H9 (cell line): ENCODE measurements around the gene CSRNP3. TPM values are rescaled to one million over a fixed set of nuclear protein-coding genes. Genes with fewer than 3 reads are reported as not detected.

ENCODE experiments used
- DNase-seq: peaks from one replicate; pipeline ENCODE4 v3.0.0-alpha.2; 2017
- H2AFZ ChIP-seq: one replicate; pipeline ENCODE4 v1.6.1; 2013; ENCODE audit warnings: mild to moderate bottlenecking, low read length, control low read depth, moderate library complexity
- H2AK5ac ChIP-seq: 2 replicates; pipeline ENCODE4 v1.6.1; 2013; ENCODE audit warnings: low read length, control low read depth, mixed read lengths; ENCODE audit not compliant: insufficient read length
- H2BK120ac ChIP-seq: one replicate; pipeline ENCODE4 v1.6.1; 2013; ENCODE audit warnings: low read depth, mild to moderate bottlenecking, low read length, control low read depth, inconsistent platforms; ENCODE audit not compliant: poor library complexity, severe bottlenecking
- H2BK12ac ChIP-seq: 2 replicates; pipeline ENCODE4 v1.6.1; 2013; ENCODE audit warnings: low read length, control low read depth, mixed read lengths, low read depth; ENCODE audit not compliant: insufficient read length
- H2BK15ac ChIP-seq: 2 replicates; pipeline ENCODE4 v1.6.1; 2013; ENCODE audit warnings: low read depth, low read length, control low read depth
- H2BK20ac ChIP-seq: one replicate; pipeline ENCODE4 v1.6.1; 2013; ENCODE audit warnings: low read depth, mild to moderate bottlenecking, low read length, control low read depth, inconsistent platforms; ENCODE audit not compliant: poor library complexity, severe bottlenecking
- H2BK5ac ChIP-seq: 2 replicates; pipeline ENCODE4 v1.6.1; 2013; ENCODE audit warnings: low read length, control low read depth, mixed read lengths; ENCODE audit not compliant: insufficient read length
- H3K14ac ChIP-seq: 2 replicates; pipeline ENCODE4 v1.6.1; 2013; ENCODE audit warnings: low read length, control low read depth; ENCODE audit not compliant: insufficient read depth
- H3K18ac ChIP-seq: 2 replicates; pipeline ENCODE4 v1.6.1; 2013; ENCODE audit warnings: low read depth, mild to moderate bottlenecking, mixed read lengths, low read length, control low read depth; ENCODE audit not compliant: insufficient read length
- H3K23ac ChIP-seq: 2 replicates; pipeline ENCODE4 v1.6.1; 2013; ENCODE audit warnings: low read length, control low read depth, mixed read lengths, low read depth; ENCODE audit not compliant: insufficient read length
- H3K23me2 ChIP-seq: 2 replicates; pipeline ENCODE4 v1.6.1; 2013; ENCODE audit warnings: low read depth, mild to moderate bottlenecking, mixed read lengths, low read length, control low read depth; ENCODE audit not compliant: insufficient read length, poor library complexity, severe bottlenecking
- H3K27ac ChIP-seq: 2 replicates; pipeline ENCODE4 v1.5.1; 2013; ENCODE audit warnings: low read length, control low read depth, mixed read lengths, low read depth; ENCODE audit not compliant: insufficient read length
- H3K27me3 ChIP-seq: 2 replicates; pipeline ENCODE4 v1.6.1; 2013; ENCODE audit warnings: low read length, control low read depth, inconsistent platforms; ENCODE audit not compliant: insufficient read depth
- H3K4ac ChIP-seq: 2 replicates; pipeline ENCODE4 v1.6.1; 2013; ENCODE audit warnings: low read depth, mild to moderate bottlenecking, control low read depth, inconsistent platforms, low read length, moderate library complexity
- H3K4me1 ChIP-seq: 2 replicates; pipeline ENCODE4 v1.6.1; 2013; ENCODE audit warnings: low read length, control low read depth, inconsistent platforms; ENCODE audit not compliant: insufficient read depth
- H3K4me2 ChIP-seq: 2 replicates; pipeline ENCODE4 v1.6.1; 2013; ENCODE audit warnings: low read length, control low read depth, mixed read lengths; ENCODE audit not compliant: insufficient read length, insufficient read depth
- H3K56ac ChIP-seq: 2 replicates; pipeline ENCODE4 v1.6.1; 2013; ENCODE audit warnings: low read depth, mild to moderate bottlenecking, mixed read lengths, low read length, control low read depth; ENCODE audit not compliant: insufficient read length
- H3K79me1 ChIP-seq: 2 replicates; pipeline ENCODE4 v1.6.1; 2013; ENCODE audit warnings: low read depth, mild to moderate bottlenecking, moderate library complexity, low read length, control low read depth, inconsistent platforms; ENCODE audit not compliant: insufficient read depth, poor library complexity, severe bottlenecking
- H3K79me2 ChIP-seq: 2 replicates; pipeline ENCODE4 v1.6.1; 2013; ENCODE audit warnings: low read length, control low read depth, inconsistent platforms; ENCODE audit not compliant: insufficient read depth
- H3K9ac ChIP-seq: 2 replicates; pipeline ENCODE4 v1.6.1; 2013; ENCODE audit warnings: low read length, control low read depth, mixed read lengths; ENCODE audit not compliant: insufficient read length; ENCODE audit errors: extremely low read depth
- H3K9me3 ChIP-seq: one replicate; pipeline ENCODE4 v1.6.1; 2013; ENCODE audit warnings: low read depth, low read length, inconsistent platforms; ENCODE audit not compliant: control insufficient read depth
- H3T11ph ChIP-seq: one replicate; pipeline ENCODE4 v1.6.1; 2013; ENCODE audit warnings: mild to moderate bottlenecking, low read length, control low read depth, inconsistent platforms
- H4K20me1 ChIP-seq: one replicate; pipeline ENCODE4 v1.6.1; 2013; ENCODE audit not compliant: control insufficient read depth, insufficient read length, insufficient read depth
- H4K5ac ChIP-seq: 2 replicates; pipeline ENCODE4 v1.6.1; 2013; ENCODE audit warnings: low read depth, mild to moderate bottlenecking, mixed read lengths, low read length, control low read depth; ENCODE audit not compliant: insufficient read length
- H4K8ac ChIP-seq: replicated peaks from 2 replicates; pipeline ENCODE4 v1.6.1; 2013; ENCODE audit warnings: low read length, control low read depth, mixed read lengths, low read depth; ENCODE audit not compliant: insufficient read length
- H4K91ac ChIP-seq: 2 replicates; pipeline ENCODE4 v1.6.1; 2013; ENCODE audit warnings: low read depth, mild to moderate bottlenecking, moderate library complexity, mixed read lengths, low read length, control low read depth; ENCODE audit not compliant: insufficient read length
- H3K27ac Mint-ChIP-seq, 3 experiments: 2 replicates in 2 of 3; 3 replicates in 1 of 3; pipeline ENCODE4 v1.8.0; 2020 to 2021; ENCODE audit warnings: mixed read lengths in 3 of 3, mild to moderate bottlenecking in 1 of 3, moderate library complexity in 1 of 3
- H3K27me3 Mint-ChIP-seq: 2 replicates; pipeline ENCODE4 v1.8.0; 2021; ENCODE audit warnings: low read depth, mild to moderate bottlenecking, moderate library complexity, mixed read lengths
- H3K36me3 Mint-ChIP-seq, 3 experiments: 2 replicates in 2 of 3; 3 replicates in 1 of 3; pipeline ENCODE4 v1.8.0; 2020 to 2021; ENCODE audit warnings: low read depth in 3 of 3, mixed read lengths in 3 of 3; ENCODE audit not compliant: insufficient read depth in 1 of 3
- H3K4me1 Mint-ChIP-seq, 2 experiments: 2 replicates each; pipeline ENCODE4 v1.8.0; 2020; ENCODE audit warnings: mixed read lengths in 2 of 2
- H3K4me3 Mint-ChIP-seq, 2 experiments: 2 replicates in 1 of 2; 3 replicates in 1 of 2; pipeline ENCODE4 v1.8.0; 2020 to 2021; ENCODE audit warnings: mild to moderate bottlenecking in 2 of 2, mixed read lengths in 2 of 2, moderate library complexity in 1 of 2
- H3K9me3 Mint-ChIP-seq, 2 experiments: 2 replicates in 1 of 2; 3 replicates in 1 of 2; pipeline ENCODE4 v1.8.0; 2020; ENCODE audit warnings: mild to moderate bottlenecking in 2 of 2, mixed read lengths in 2 of 2, moderate library complexity in 1 of 2
- WGBS: extraction: QIAGEN DNeasy Blood & Tissue Kit; methylation state at CpG from one replicate; pipeline ENCODE4 v1.1.7; 2013; ENCODE audit warnings: missing lambda C conversion rate, low lambda C conversion rate, mixed read lengths; ENCODE audit not compliant: insufficient read length; ENCODE audit errors: extremely low coverage; 5-methylcytosine and 5-hydroxymethylcytosine counted together
- total RNA-seq: library from RNA; stranded (reverse); gene quantifications from 2 replicates; pipeline ENCODE4 v1.2.1, GENCODE V29; 2021
- TF ChIP-seq, protein P1 (sequence below): fragments of 200-600 bp; sonication (generic); conservative IDR thresholded peaks from 3 replicates; pipeline ENCODE4 v1.8.0; 2021; ENCODE audit warnings: antibody characterized with exemption, mild to moderate bottlenecking

Gene CSRNP3
- total RNA-seq, 1 experiment from 2014 or later = 3.6 TPM

DNA sequence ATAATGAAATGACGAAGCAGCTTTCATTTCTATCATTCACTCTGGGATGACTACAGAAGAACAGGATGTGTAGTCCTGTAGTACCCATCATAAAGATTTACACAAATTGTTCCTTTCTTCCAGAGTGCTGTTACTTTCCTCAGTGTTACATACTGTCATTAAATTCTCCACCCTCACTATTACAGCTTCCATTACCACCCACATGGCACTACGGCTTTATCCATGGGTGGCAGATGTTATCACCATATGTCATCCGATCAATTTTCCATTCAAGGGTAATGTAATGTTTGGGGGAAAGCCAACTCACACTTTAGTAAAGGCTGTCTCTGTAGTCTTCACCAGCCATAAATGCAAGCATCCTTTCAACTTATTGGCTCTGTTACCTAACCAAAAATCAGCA, 7.1 kb upstream of the CSRNP3 start:
- H3K4me3 Mint-ChIP-seq = no peak overlapping the region

More for the DNA sequence above, 7.1 kb upstream of the CSRNP3 start:
- Histone ChIP-seq H3K23ac (no peak overlapping the region), H2AK5ac (no peak overlapping the region), H3K4me2 (no peak overlapping the region), H2BK15ac (no peak overlapping the region), H3K9ac (no peak overlapping the region), H3K23me2 (no peaks in the 10 kb centered on the region), H4K91ac (no peak overlapping the region), H3K18ac (no peak overlapping the region), H2BK20ac (no peak overlapping the region), H4K5ac (no peak overlapping the region), H2BK120ac (no peak overlapping the region), H3K79me2 (no peaks in the 10 kb centered on the region), H4K20me1 (no peaks in the 10 kb centered on the region), H3K27me3 (no peaks in the 10 kb centered on the region), H3K79me1 (no peaks in the 10 kb centered on the region), H3K4me1 (no peaks in the 10 kb centered on the region), H3K9me3 (no peaks in the 10 kb centered on the region), H4K8ac (no peak overlapping the region), H3K4ac (no peak overlapping the region), H2BK12ac (no peak overlapping the region), H3K56ac (no peak overlapping the region), H3K27ac (no peak overlapping the region), H3T11ph (no peak overlapping the region), H2BK5ac (no peak overlapping the region), H2AFZ (no peak overlapping the region), H3K14ac (no peak overlapping the region)
- WGBS = no CpG with 5 or more reads among the region's 3 CpGs
- Mint-ChIP-seq H3K27me3 (no peaks in the 10 kb centered on the region), H3K36me3 (no peaks in the 10 kb centered on the region), H3K4me1 (no peaks in the 10 kb centered on the region), H3K27ac (no peak overlapping the region), H3K9me3 (peaks cover 0 to 2% of the 10 kb centered on the region in 2 experiments; a peak in 1 of 5 replicates)
- TF ChIP-seq, protein P1, sequence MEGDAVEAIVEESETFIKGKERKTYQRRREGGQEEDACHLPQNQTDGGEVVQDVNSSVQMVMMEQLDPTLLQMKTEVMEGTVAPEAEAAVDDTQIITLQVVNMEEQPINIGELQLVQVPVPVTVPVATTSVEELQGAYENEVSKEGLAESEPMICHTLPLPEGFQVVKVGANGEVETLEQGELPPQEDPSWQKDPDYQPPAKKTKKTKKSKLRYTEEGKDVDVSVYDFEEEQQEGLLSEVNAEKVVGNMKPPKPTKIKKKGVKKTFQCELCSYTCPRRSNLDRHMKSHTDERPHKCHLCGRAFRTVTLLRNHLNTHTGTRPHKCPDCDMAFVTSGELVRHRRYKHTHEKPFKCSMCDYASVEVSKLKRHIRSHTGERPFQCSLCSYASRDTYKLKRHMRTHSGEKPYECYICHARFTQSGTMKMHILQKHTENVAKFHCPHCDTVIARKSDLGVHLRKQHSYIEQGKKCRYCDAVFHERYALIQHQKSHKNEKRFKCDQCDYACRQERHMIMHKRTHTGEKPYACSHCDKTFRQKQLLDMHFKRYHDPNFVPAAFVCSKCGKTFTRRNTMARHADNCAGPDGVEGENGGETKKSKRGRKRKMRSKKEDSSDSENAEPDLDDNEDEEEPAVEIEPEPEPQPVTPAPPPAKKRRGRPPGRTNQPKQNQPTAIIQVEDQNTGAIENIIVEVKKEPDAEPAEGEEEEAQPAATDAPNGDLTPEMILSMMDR = no peak
- no peak for DNase-seq
